AG09319 (cell line): Measurements from ENCODE around the gene NYNRIN.

ENCODE experiments used
- DNase-seq: peaks from one replicate; pipeline ENCODE4 v3.0.0-alpha.2; 2010; ENCODE audit warnings: low read depth; ENCODE audit errors: extremely low read depth
- CTCF ChIP-seq: IDR thresholded peaks from 2 replicates; pipeline ENCODE4 v1.5.1; 2011; ENCODE audit warnings: low read depth, mild to moderate bottlenecking, inconsistent platforms, low read length, moderate library complexity

The NYNRIN gene

GRCh38 chr14:24403294-24403998 is 4.6 kb downstream of the NYNRIN start:
- TF ChIP-seq CTCF = no peak
- DNase-seq = no peak

- DNase-seq = no peak
- TF ChIP-seq CTCF = no peak
These were observed 6.0 kb downstream of the NYNRIN start for GRCh38 chr14:24404814-24405213.

- DNase-seq = no peak
- TF ChIP-seq CTCF = no peak
These were observed 7.6 kb downstream of the NYNRIN start for GRCh38 chr14:24406416-24406815.

- TF ChIP-seq CTCF = no peak
- DNase-seq = no peak
These were observed 9.0 kb downstream of the NYNRIN start for GRCh38 chr14:24407608-24408325.

GRCh38 chr14:24408764-24409163 is 10.0 kb downstream of the NYNRIN start:
- no peak for TF ChIP-seq CTCF
- no peak for DNase-seq

GRCh38 chr14:24409192-24409591 is 10.4 kb downstream of the NYNRIN start:
- no peak for TF ChIP-seq CTCF

GRCh38 chr14:24409956-24410355 is 11.2 kb downstream of the NYNRIN start:
- TF ChIP-seq CTCF = no peak
- DNase-seq = no peak

More at GRCh38 chr14:24409192-24409591, 10.4 kb downstream of the NYNRIN start:
- DNase-seq = no peak
